Spleen (tissue), 7 donors: Measurements from ENCODE around the gene KIF7.

Experiments used
- POLR2A ChIP-seq, 3 donors: fragments of 450-650 bp; IDR thresholded peaks; one replicate each; pipeline ENCODE4 v1.5.1; 2017; ENCODE audit warnings: antibody characterized with exemption in 3 of 3, mild to moderate bottlenecking in 1 of 3
- TF ChIP-seq, protein P1 (sequence below), 11 experiments: fragments of 200-600 bp in 7 of 11; fragments of 450-650 bp in 4 of 11; sonication (generic) in 4 of 11; IDR thresholded peaks in 8 of 11; conservative IDR thresholded peaks in 3 of 11; 1 replicate in 7 of 11; 2 replicates in 4 of 11; pipeline versions ENCODE4 v1.4.0 to v1.8.0; 2016 to 2021; ENCODE audit warnings: antibody characterized with exemption in 11 of 11, inconsistent platforms in 4 of 11, mild to moderate bottlenecking in 1 of 11
- donor health status: DM: no; HTN: no; CAD: no; lungs with moderate emphysema.
- donor health status: DM: no; HTN: no; CAD: no.
- donor health status: DM: no; HTN: no; CAD: no.

DNA sequence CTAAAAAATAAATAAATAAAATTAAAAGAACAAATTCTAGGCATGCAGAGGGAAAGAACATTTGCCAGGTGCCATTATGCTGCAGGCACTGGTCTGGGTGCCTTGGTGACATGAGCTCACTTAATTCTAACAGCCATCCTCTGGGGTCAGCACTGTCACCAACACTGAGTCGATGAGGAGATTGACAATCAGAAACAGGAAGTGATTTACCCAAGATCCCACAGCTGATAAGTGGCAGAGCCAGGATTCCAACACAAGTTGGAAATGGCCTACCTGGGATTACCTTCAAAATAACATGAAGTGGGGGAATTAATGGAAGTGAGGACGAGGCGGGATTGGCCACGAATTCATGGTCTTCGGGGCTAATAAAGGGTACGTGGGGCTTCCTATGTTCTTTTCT is 20.3 kb upstream of the KIF7 start:
- TF ChIP-seq, protein P1, sequence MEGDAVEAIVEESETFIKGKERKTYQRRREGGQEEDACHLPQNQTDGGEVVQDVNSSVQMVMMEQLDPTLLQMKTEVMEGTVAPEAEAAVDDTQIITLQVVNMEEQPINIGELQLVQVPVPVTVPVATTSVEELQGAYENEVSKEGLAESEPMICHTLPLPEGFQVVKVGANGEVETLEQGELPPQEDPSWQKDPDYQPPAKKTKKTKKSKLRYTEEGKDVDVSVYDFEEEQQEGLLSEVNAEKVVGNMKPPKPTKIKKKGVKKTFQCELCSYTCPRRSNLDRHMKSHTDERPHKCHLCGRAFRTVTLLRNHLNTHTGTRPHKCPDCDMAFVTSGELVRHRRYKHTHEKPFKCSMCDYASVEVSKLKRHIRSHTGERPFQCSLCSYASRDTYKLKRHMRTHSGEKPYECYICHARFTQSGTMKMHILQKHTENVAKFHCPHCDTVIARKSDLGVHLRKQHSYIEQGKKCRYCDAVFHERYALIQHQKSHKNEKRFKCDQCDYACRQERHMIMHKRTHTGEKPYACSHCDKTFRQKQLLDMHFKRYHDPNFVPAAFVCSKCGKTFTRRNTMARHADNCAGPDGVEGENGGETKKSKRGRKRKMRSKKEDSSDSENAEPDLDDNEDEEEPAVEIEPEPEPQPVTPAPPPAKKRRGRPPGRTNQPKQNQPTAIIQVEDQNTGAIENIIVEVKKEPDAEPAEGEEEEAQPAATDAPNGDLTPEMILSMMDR (IDR thresholded peaks at IDR 0.05 in 8 of 11, conservative IDR thresholded peaks at IDR 0.05 in 3 of 11), result no peak
- no peak for TF ChIP-seq POLR2A (IDR thresholded peaks at IDR 0.05)
